Mammary epithelial cell (primary cell): ENCODE data around the gene PEDS1.
A peak's percentile ranks its signal among the peaks of the same experiment; 100 is the strongest.

Experiments used
- EZH2 ChIP-seq: IDR thresholded peaks from 2 replicates; pipeline ENCODE4 v1.6.1; 2012; ENCODE audit warnings: low read length, inconsistent platforms, borderline replicate concordance
- TF ChIP-seq, protein P1 (sequence below), 2 donors: IDR thresholded peaks in 1 of 2; conservative IDR thresholded peaks in 1 of 2; 2 replicates each; pipeline ENCODE4 v1.5.1; 2011 to 2012; ENCODE audit warnings: inconsistent platforms in 2 of 2, low read length in 2 of 2, mild to moderate bottlenecking in 2 of 2, control low read depth in 1 of 2, low read depth in 1 of 2; ENCODE audit not compliant: insufficient read depth in 1 of 2; ENCODE audit errors: extremely low read depth in 1 of 2

DNA sequence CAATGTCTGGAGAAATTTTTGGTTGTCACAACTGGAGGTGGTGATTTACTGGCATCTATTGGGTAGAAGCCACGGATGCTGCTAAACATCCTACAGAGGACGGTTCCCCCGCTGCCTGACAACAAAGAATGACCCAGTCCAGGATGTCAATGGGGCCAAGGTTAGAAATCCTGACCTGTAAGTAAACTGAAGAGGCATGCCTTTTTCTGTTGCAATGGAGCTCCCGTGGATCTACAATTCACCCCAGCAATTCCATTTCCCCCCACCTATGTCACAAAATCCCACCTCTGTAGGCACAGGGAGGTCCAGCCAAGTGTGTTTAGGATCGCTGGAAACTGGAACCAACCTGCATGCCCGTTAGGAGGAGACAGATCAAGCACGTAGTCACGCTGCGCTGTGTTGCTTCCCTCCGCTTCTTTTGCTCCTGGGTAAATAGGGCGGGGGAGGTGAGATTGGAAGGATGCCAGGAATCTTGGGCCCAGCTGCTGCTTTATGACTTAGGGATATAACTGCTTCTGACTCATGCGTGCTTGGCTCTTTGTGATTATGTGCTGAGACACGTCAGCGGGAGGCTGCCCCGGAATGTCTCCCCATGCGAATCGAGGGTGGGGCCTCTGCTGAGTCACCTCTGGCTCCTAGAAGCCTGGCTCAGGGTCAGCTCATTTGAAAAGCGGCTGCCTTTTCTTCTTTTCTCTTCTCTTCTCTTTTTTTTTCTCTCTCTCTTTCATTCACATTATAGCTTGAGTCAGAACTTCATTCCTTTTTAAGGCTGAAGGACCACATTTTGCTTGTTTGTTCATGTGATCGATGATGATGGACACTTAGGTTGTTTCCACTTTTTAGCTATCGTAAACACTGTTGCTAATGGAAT lies 12.4 kb upstream of the PEDS1 start:
- TF ChIP-seq, protein P1, sequence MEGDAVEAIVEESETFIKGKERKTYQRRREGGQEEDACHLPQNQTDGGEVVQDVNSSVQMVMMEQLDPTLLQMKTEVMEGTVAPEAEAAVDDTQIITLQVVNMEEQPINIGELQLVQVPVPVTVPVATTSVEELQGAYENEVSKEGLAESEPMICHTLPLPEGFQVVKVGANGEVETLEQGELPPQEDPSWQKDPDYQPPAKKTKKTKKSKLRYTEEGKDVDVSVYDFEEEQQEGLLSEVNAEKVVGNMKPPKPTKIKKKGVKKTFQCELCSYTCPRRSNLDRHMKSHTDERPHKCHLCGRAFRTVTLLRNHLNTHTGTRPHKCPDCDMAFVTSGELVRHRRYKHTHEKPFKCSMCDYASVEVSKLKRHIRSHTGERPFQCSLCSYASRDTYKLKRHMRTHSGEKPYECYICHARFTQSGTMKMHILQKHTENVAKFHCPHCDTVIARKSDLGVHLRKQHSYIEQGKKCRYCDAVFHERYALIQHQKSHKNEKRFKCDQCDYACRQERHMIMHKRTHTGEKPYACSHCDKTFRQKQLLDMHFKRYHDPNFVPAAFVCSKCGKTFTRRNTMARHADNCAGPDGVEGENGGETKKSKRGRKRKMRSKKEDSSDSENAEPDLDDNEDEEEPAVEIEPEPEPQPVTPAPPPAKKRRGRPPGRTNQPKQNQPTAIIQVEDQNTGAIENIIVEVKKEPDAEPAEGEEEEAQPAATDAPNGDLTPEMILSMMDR (conservative IDR thresholded peaks at IDR 0.05 in 1 of 2, IDR thresholded peaks at IDR 0.05 in 1 of 2; ENCODE audit: extremely low read depth in 1 of 2, insufficient read depth in 1 of 2, low read depth in 1 of 2, low read length in 2 of 2): peak in 1 of 2 donors; percentile 14
- TF ChIP-seq EZH2: no peak
